Lower leg skin (tissue), 3 donors: ENCODE measurements around the gene PROKR1.

Experiments
- POLR2A ChIP-seq, 2 donors: fragments of 450-650 bp; IDR thresholded peaks; one replicate each; pipeline ENCODE4 v1.6.1; 2016 to 2017; ENCODE audit warnings: antibody characterized with exemption in 2 of 2, mild to moderate bottlenecking in 1 of 2, moderate library complexity in 1 of 2
- TF ChIP-seq, protein P1 (sequence below), 3 donors: fragments of 450-650 bp; IDR thresholded peaks; one replicate each; pipeline ENCODE4 v1.5.1; 2016; ENCODE audit warnings: antibody characterized with exemption in 3 of 3, mild to moderate bottlenecking in 3 of 3, moderate library complexity in 2 of 3

DNA sequence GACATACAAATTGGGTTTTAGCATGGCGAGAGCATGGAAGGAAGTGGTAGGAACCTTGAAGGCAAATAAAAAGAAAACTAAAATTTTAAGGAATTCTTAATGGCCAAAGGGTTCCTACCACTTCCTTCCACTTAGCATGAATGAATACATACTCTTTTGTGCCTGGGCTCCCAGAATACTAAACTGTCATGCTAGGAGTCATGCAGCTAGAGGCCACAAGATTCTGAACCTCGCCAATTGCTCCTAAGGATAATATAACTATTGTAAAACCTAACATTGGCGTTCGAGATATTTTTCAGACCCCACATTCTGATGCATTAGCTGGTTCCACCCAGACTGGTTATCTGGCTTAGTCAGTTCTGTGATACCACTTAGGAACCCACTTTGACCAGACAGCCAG is 52.6 kb downstream of the PROKR1 start:
- TF ChIP-seq, protein P1, sequence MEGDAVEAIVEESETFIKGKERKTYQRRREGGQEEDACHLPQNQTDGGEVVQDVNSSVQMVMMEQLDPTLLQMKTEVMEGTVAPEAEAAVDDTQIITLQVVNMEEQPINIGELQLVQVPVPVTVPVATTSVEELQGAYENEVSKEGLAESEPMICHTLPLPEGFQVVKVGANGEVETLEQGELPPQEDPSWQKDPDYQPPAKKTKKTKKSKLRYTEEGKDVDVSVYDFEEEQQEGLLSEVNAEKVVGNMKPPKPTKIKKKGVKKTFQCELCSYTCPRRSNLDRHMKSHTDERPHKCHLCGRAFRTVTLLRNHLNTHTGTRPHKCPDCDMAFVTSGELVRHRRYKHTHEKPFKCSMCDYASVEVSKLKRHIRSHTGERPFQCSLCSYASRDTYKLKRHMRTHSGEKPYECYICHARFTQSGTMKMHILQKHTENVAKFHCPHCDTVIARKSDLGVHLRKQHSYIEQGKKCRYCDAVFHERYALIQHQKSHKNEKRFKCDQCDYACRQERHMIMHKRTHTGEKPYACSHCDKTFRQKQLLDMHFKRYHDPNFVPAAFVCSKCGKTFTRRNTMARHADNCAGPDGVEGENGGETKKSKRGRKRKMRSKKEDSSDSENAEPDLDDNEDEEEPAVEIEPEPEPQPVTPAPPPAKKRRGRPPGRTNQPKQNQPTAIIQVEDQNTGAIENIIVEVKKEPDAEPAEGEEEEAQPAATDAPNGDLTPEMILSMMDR (IDR thresholded peaks at IDR 0.05), result no peak
- TF ChIP-seq POLR2A (IDR thresholded peaks at IDR 0.05), result no peak
